ENCODE measurements around the gene AGAP1. TPM values are rescaled to one million over a fixed set of nuclear protein-coding genes. Genes with fewer than 3 reads are reported as not detected.
A peak's percentile ranks its signal among the peaks of the same experiment; 100 is the strongest.

AGAP1 gene
- total RNA-seq, 1 donor from 2014 or later, result 20.4 TPM

GRCh38 chr2:235647877-235648276 lies 154.0 kb downstream of the AGAP1 start:
- peaks cover 60% of the 10 kb centered on the region for H3K79me2 ChIP-seq (ENCODE audit: low read depth)
- H3K9me3 ChIP-seq (ENCODE audit: low read depth), result no peaks in the 10 kb centered on the region
- Mint-ChIP-seq H3K27ac (no peak overlapping the region), H3K4me3 (no peak overlapping the region), H3K27me3 (ENCODE audit: insufficient read depth, low read depth) (peaks cover 7% of the 10 kb centered on the region), H3K4me1 (peaks cover 22% of the 10 kb centered on the region), H3K9me3 (peaks cover 7% of the 10 kb centered on the region), H3K36me3 (peaks cover 2% of the 10 kb centered on the region)
- H3K36me3 ChIP-seq, result no peaks in the 10 kb centered on the region
- no peak overlapping the region for H3K4me2 ChIP-seq
- H3K9ac ChIP-seq, result no peak overlapping the region
- no peak overlapping the region for H3K4me3 ChIP-seq
- peaks cover 4% of the 10 kb centered on the region for H3K4me1 ChIP-seq
- no peaks in the 10 kb centered on the region for H3K27me3 ChIP-seq
- H4K20me1 ChIP-seq (ENCODE audit: low read depth), result peaks cover 19% of the 10 kb centered on the region
- no peak for DNase-seq (ENCODE audit: low spot score)
- H3K27ac ChIP-seq, result no peak overlapping the region
- no peak overlapping the region for H2AFZ ChIP-seq (replicated peaks)
- TF ChIP-seq EZH2 (IDR thresholded peaks at IDR 0.05) (no peak), CTCF (IDR thresholded peaks at IDR 0.05) (no peak), EZH2phosphoT487 (IDR thresholded peaks at IDR 0.05) (no peak)
- H3F3A ChIP-seq (ENCODE audit: low read depth), result no peaks in the 10 kb centered on the region

- Mint-ChIP-seq H3K27me3 (ENCODE audit: insufficient read depth, low read depth) (peaks cover 7% of the 10 kb centered on the region), H3K36me3 (peaks cover 2% of the 10 kb centered on the region), H3K4me3 (no peak overlapping the region), H3K9me3 (peaks cover 7% of the 10 kb centered on the region), H3K27ac (no peak overlapping the region), H3K4me1 (peaks cover 18% of the 10 kb centered on the region)
- Histone ChIP-seq H3K36me3 (no peaks in the 10 kb centered on the region), H2AFZ (replicated peaks) (no peak overlapping the region), H3K27ac (no peak overlapping the region), H3K4me1 (no peaks in the 10 kb centered on the region), H3K27me3 (no peaks in the 10 kb centered on the region), H4K20me1 (ENCODE audit: low read depth) (peaks cover 16% of the 10 kb centered on the region), H3F3A (ENCODE audit: low read depth) (no peaks in the 10 kb centered on the region), H3K4me2 (no peak overlapping the region), H3K9ac (no peak overlapping the region), H3K4me3 (no peak overlapping the region), H3K9me3 (ENCODE audit: low read depth) (no peaks in the 10 kb centered on the region), H3K79me2 (ENCODE audit: low read depth) (peaks cover 64% of the 10 kb centered on the region)
- no peak for DNase-seq (ENCODE audit: low spot score)
- TF ChIP-seq EZH2phosphoT487 (IDR thresholded peaks at IDR 0.05) (no peak), EZH2 (IDR thresholded peaks at IDR 0.05) (no peak), CTCF (IDR thresholded peaks at IDR 0.05) (no peak)
Measured at GRCh38 chr2:235649418-235649817, 155.6 kb downstream of the AGAP1 start.

DNA sequence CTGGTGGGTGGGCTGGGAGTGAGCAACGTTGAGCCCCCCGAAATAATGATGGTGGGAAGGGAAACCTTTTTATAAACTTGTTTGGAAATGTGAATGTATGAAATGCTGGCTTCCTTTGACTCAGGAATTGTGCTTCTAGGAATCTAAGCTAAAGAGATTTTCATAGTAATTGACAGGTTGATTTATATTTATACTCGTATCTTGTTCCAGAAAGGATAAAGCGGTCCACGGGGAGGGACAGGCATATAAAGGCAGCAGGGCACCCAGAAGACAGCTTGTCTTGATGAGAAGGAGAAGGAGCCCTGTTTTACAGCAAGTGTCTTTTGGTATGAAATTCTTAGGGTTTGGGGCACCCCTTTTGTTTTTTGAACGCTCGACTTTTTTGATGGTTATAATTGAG lies 157.8 kb downstream of the AGAP1 start:
- peaks cover 5% of the 10 kb centered on the region for H3K36me3 Mint-ChIP-seq
- no peak overlapping the region for H3K9ac ChIP-seq
- H3K4me3 ChIP-seq, result no peak overlapping the region
- H3K4me1 ChIP-seq, result no peaks in the 10 kb centered on the region
- no peaks in the 10 kb centered on the region for H3F3A ChIP-seq (ENCODE audit: low read depth)
- peaks cover 65% of the 10 kb centered on the region for H3K79me2 ChIP-seq (ENCODE audit: low read depth)
- no peaks in the 10 kb centered on the region for H3K36me3 ChIP-seq
- TF ChIP-seq EZH2 (IDR thresholded peaks at IDR 0.05) (no peak), EZH2phosphoT487 (IDR thresholded peaks at IDR 0.05) (no peak), CTCF (IDR thresholded peaks at IDR 0.05) (no peak)
- no peaks in the 10 kb centered on the region for H3K27me3 ChIP-seq
- peaks cover 36% of the 10 kb centered on the region for H3K4me1 Mint-ChIP-seq
- peak overlapping the region; percentile 36 for H3K27ac Mint-ChIP-seq
- H3K27ac ChIP-seq, result no peak overlapping the region
- no peaks in the 10 kb centered on the region for H3K9me3 ChIP-seq (ENCODE audit: low read depth)
- DNase-seq (ENCODE audit: low spot score), result no peak
- H3K4me3 Mint-ChIP-seq, result no peak overlapping the region
- H2AFZ ChIP-seq (replicated peaks), result no peak overlapping the region
- H3K27me3 Mint-ChIP-seq (ENCODE audit: insufficient read depth, low read depth), result peaks cover 4% of the 10 kb centered on the region
- no peak overlapping the region for H3K4me2 ChIP-seq
- peaks cover 16% of the 10 kb centered on the region for H4K20me1 ChIP-seq (ENCODE audit: low read depth)
- H3K9me3 Mint-ChIP-seq, result peaks cover 3% of the 10 kb centered on the region

Data from neural progenitor cell (in vitro differentiated cells).